Coronary artery (tissue), 2 donors: ENCODE measurements around the gene FOXM1.
A peak's percentile ranks its signal among the peaks of the same experiment; 100 is the strongest.

Experiments
- DNase-seq: peaks from one replicate; pipeline ENCODE4 v3.0.0-alpha.2; 2017; ENCODE audit warnings: low spot score
- H3K27ac ChIP-seq, 2 donors: fragments of 200-600 bp; sonication (generic); one replicate each; pipeline ENCODE4 v1.5.1; 2016 to 2019
- H3K4me3 ChIP-seq: fragments of 200-600 bp; sonication (generic); 2 replicates; pipeline ENCODE4 v1.5.1; 2016; ENCODE audit warnings: mild to moderate bottlenecking, moderate library complexity
- CTCF ChIP-seq: fragments of 200-600 bp; sonication (generic); IDR thresholded peaks from one replicate; pipeline ENCODE4 v1.5.1; 2019; ENCODE audit warnings: antibody characterized with exemption

FOXM1 gene

GRCh38 chr12:2860170-2860569 is 16.8 kb downstream of the FOXM1 start:
- Histone ChIP-seq H3K4me3 (no peak overlapping the region), H3K27ac (no peak overlapping the region)
- no peak for TF ChIP-seq CTCF
- DNase-seq: no peak

GRCh38 chr12:2858944-2859421 is 18.0 kb downstream of the FOXM1 start:
- no peak for TF ChIP-seq CTCF
- no peak for DNase-seq
- H3K27ac ChIP-seq: peak overlapping the region in 1 of 2 donors; percentile 63
- H3K4me3 ChIP-seq: peak overlapping the region; percentile 24

DNA sequence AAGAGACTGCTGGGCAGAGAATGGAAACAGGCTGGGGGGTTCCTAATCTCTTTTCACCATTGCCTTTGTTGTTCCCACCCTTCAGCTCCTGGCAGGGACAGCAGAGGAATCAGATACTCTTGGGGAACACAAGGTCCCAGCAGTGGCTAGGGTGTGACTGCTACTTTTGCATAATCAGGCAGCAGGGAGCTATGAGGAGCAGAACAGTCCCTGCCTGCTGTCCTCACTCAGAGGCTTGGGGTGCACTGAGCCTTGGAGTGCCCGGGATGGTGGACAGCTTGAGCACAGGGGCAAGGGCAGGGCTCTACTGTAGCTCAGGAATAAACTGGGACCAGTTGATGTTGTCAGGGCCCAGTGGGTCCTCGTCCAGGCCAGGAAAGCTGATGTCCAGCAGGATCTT is 18.6 kb downstream of the FOXM1 start:
- DNase-seq: no peak
- no peak overlapping the region for H3K4me3 ChIP-seq
- peak overlapping the region in 1 of 2 donors; percentile 63 for H3K27ac ChIP-seq
- no peak for TF ChIP-seq CTCF

GRCh38 chr12:2857576-2857975 is 19.4 kb downstream of the FOXM1 start:
- TF ChIP-seq CTCF: no peak
- Histone ChIP-seq H3K4me3 (no peak overlapping the region), H3K27ac (no peak overlapping the region)
- DNase-seq: no peak

DNA sequence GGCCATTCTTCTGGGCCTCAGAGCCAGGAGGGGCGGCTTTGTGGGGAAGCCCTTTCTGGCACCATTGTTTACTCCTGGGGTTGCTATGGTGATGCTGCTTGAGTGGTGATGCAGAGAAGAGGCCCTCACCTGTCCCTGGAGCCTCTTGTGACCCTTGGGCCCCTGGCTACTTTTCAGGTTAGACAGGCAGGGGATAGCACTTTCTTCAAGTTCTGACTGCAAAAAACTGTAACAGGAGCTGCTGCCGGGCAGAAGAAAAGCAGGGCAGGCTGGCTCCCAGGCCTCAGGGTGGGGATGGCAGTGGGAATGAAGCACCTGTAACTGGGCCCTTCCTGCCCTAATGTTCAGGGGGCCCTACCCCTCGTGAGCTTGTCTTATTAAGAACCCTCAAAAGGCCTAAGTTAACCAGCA is 19.9 kb downstream of the FOXM1 start, which contains the start of gene TEX52:
TSS of gene TEX52 (minus strand) at position 19 of the 411 bp plus-strand sequence. CDS start at position 6, 13 bp downstream.
- Histone ChIP-seq H3K4me3 (no peak within 1 kb of the TSS), H3K27ac (peak within 1 kb of the TSS in 1 of 2 donors; percentile 62)
- DNase-seq: no peak
- no peak for TF ChIP-seq CTCF

DNA sequence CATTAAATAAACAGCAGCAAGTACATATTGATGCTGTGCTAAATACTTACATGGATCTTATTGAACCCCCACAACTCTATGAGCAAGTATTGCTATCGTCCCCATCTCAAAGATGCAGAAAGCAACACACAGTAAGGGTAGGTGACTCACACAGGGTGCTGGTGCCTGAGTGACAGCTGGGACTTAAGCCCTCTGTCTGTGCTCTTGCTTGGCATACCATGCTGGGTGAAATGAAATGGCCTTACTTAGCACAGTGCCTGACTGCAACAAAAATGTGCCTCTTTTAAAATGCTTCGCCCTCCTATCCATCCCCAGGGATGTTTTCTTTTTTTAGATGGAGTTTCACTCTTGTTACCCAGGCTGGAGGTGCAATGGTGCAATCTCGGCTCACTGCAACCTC is 20.9 kb downstream of the FOXM1 start:
- DNase-seq: no peak
- H3K4me3 ChIP-seq: no peak overlapping the region
- no peak for TF ChIP-seq CTCF

GRCh38 chr12:2855546-2855945 is 21.4 kb downstream of the FOXM1 start:
- Histone ChIP-seq H3K27ac (peak overlapping the region in 1 of 2 donors; percentile 62), H3K4me3 (no peak overlapping the region)
- no peak for DNase-seq
- TF ChIP-seq CTCF: no peak

More for the DNA sequence above, 20.9 kb downstream of the FOXM1 start:
- H3K27ac ChIP-seq: peak overlapping the region in 1 of 2 donors; percentile 62
